Measurements from ENCODE around the gene ZNF892. TPM values are rescaled to one million over a fixed set of nuclear protein-coding genes. Genes with fewer than 3 reads are reported as not detected.
A peak's percentile ranks its signal among the peaks of the same experiment; 100 is the strongest.

ZNF892 gene
- total RNA-seq, 1 donor from 2014 or later = 1.4 TPM

GRCh38 chr2:95165371-95166064, 41.8 kb upstream of the ZNF892 start, which contains the start of gene ZNF2:
TSS of gene ZNF2 (plus strand) at chr2:95165809. CDS start at chr2:95176227, 10,418 bp downstream.
- Histone ChIP-seq H3K9me3 (no peaks in the 10 kb centered on the region), H3K27me3 (no peaks in the 10 kb centered on the region), H3K4me1 (peaks cover 5 to 11% of the 10 kb centered on the region in 2 donors), H3K27ac (peak within 1 kb of the TSS; percentile 81 to 85), H3K4me3 (peak within 1 kb of the TSS; percentile 72 to 79), H3K36me3 (no peaks in the 10 kb centered on the region)
- DNase-seq (ENCODE audit: low spot score in 2 of 2) = peak; percentile 92 to 99
- intact Hi-C loops (cut with DNase I) = loop anchor here (1.0 to 2.0 kb wide), 3 partner anchors 41 to 237 kb away; partner anchors contain the start of genes FAHD2A and ZNF892
- TF ChIP-seq, protein P1, sequence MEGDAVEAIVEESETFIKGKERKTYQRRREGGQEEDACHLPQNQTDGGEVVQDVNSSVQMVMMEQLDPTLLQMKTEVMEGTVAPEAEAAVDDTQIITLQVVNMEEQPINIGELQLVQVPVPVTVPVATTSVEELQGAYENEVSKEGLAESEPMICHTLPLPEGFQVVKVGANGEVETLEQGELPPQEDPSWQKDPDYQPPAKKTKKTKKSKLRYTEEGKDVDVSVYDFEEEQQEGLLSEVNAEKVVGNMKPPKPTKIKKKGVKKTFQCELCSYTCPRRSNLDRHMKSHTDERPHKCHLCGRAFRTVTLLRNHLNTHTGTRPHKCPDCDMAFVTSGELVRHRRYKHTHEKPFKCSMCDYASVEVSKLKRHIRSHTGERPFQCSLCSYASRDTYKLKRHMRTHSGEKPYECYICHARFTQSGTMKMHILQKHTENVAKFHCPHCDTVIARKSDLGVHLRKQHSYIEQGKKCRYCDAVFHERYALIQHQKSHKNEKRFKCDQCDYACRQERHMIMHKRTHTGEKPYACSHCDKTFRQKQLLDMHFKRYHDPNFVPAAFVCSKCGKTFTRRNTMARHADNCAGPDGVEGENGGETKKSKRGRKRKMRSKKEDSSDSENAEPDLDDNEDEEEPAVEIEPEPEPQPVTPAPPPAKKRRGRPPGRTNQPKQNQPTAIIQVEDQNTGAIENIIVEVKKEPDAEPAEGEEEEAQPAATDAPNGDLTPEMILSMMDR (IDR thresholded peaks at IDR 0.05) = no peak

DNA sequence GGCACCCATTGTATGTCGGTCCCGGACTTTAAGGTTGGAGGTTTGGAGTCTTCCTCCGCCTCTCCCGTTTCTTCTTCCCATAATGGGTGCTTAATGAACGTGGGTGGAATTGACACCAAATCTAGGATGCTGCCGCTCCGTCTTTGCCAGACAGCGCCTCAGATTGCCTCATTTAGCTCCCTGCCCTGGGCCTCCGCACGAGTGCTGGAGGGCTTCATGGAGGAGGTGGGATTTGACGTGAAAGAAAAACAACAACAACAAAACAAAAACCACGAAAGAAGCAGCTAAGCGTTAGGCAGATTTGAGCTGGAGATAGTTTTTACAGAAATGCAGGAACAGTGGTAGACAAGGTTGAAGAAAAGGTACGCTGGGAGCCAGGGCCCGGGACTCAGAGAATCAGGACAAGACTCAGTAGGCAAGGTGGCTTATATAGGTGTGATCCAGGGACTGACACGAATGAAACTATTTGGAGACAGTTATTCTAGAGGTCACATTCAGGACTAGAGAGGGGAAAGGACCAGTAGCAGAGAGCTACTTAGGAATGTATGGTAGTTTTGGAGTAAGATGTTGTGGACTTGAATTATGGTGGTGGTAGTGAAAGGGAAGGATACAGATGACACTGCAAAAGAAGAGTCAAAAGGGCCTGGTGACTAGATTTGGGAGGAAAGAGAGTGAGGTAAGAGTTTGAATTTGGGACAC, 41.1 kb upstream of the ZNF892 start:
- Histone ChIP-seq H3K27me3 (no peaks in the 10 kb centered on the region), H3K9me3 (no peaks in the 10 kb centered on the region), H3K4me1 (peaks cover 5 to 11% of the 10 kb centered on the region in 2 donors), H3K4me3 (peak overlapping the region; percentile 72 to 79), H3K27ac (peak overlapping the region; percentile 81 to 85), H3K36me3 (no peaks in the 10 kb centered on the region)
- DNase-seq (ENCODE audit: low spot score in 2 of 2) = no peak
- intact Hi-C loops (cut with DNase I) = no loop called here
- TF ChIP-seq, protein P1 (IDR thresholded peaks at IDR 0.05) = no peak

GRCh38 chr2:95171902-95172301, 35.4 kb upstream of the ZNF892 start:
- TF ChIP-seq, protein P1 (IDR thresholded peaks at IDR 0.05) = no peak

DNA sequence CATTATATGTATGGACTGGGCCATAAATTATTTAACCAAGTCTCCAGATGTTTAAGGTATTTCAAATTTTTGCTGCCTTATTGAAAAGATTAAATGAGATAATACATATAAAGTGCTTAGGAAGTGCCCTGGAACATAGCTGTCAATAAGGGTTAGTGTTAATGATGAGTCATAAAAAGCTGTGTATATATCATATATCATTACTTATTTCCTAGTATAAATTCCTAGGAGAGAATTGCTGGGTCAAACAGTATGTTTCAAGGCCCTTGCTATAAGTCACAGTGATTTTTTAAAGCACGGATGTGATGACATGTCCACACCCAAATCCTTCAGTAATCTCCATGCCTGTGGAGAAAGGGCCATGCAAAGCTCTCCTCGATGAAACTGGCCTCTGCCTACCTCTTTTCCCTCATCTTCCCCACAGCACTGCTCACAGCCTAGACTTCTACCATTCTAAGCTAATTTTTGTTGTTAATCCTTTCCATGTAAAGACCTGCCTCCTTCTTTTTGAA, 33.2 kb upstream of the ZNF892 start:
- H3K9me3 ChIP-seq = peaks cover 0 to under 1% of the 10 kb centered on the region in 2 donors
- no peak overlapping the region for H3K4me3 ChIP-seq
- no peaks in the 10 kb centered on the region for H3K4me1 ChIP-seq
- H3K27me3 ChIP-seq = no peaks in the 10 kb centered on the region
- no peak for DNase-seq (ENCODE audit: low spot score in 2 of 2)
- no peak overlapping the region for H3K27ac ChIP-seq
- TF ChIP-seq, protein P1 (IDR thresholded peaks at IDR 0.05) = no peak
- intact Hi-C loops (cut with DNase I) = no loop called here
- H3K36me3 ChIP-seq = peaks cover 16 to 34% of the 10 kb centered on the region in 2 donors

More at GRCh38 chr2:95171902-95172301, 35.4 kb upstream of the ZNF892 start:
- no peak for DNase-seq (ENCODE audit: low spot score in 2 of 2)
- H3K4me3 ChIP-seq = no peak overlapping the region
- no peaks in the 10 kb centered on the region for H3K27me3 ChIP-seq
- intact Hi-C loops (cut with DNase I) = no loop called here
- peaks cover 2 to 12% of the 10 kb centered on the region in 2 donors for H3K36me3 ChIP-seq
- no peak overlapping the region for H3K27ac ChIP-seq
- H3K9me3 ChIP-seq = no peaks in the 10 kb centered on the region
- no peaks in the 10 kb centered on the region for H3K4me1 ChIP-seq

DNA sequence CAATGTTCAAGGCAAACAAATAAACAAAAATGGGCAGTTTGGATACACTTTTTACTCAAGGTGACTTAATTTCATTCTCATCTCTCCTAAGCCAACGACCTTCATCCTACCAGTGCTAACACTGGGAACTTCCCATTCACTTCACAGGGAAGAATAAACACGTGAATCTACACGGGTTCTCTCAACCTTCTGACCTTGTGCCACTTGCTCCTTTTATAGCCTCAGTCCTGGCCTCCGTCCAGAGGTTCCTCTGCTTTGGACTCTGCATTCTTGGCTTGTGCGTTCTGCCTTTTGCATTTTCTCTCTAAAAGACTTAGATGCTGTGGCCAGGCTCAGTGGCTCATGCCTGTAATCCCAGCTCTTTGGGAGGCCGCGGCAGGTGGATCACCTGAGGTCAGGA, 27.9 kb upstream of the ZNF892 start:
- peaks cover 4 to 40% of the 10 kb centered on the region in 2 donors for H3K9me3 ChIP-seq
- no peaks in the 10 kb centered on the region for H3K27me3 ChIP-seq
- intact Hi-C loops (cut with DNase I) = no loop called here
- no peak for DNase-seq (ENCODE audit: low spot score in 2 of 2)
- no peak overlapping the region for H3K27ac ChIP-seq
- H3K36me3 ChIP-seq = peaks cover 52 to 73% of the 10 kb centered on the region in 2 donors
- TF ChIP-seq, protein P1 (IDR thresholded peaks at IDR 0.05) = no peak
- H3K4me1 ChIP-seq = no peaks in the 10 kb centered on the region
- H3K4me3 ChIP-seq = no peak overlapping the region

Data from ascending aorta (tissue), 2 donors.